Nephron progenitor cell (in vitro differentiated cells): ENCODE measurements around the gene HNMT.

Experiments
- DNase-seq: peaks from one replicate; pipeline ENCODE4 v3.0.0; 2021
- H3K27ac Mint-ChIP-seq: 2 replicates; pipeline ENCODE4 v1.8.0; 2021; ENCODE audit warnings: mild to moderate bottlenecking, moderate library complexity, mixed read lengths
- H3K27me3 Mint-ChIP-seq: 2 replicates; pipeline ENCODE4 v1.8.0; 2021; ENCODE audit warnings: mild to moderate bottlenecking, low read depth, mixed read lengths; ENCODE audit not compliant: poor library complexity
- H3K36me3 Mint-ChIP-seq: 2 replicates; pipeline ENCODE4 v1.8.0; 2021; ENCODE audit warnings: low read depth, mixed read lengths
- H3K4me1 Mint-ChIP-seq: 2 replicates; pipeline ENCODE4 v1.8.0; 2021; ENCODE audit warnings: mixed read lengths
- H3K4me3 Mint-ChIP-seq: 2 replicates; pipeline ENCODE4 v1.8.0; 2021; ENCODE audit warnings: mild to moderate bottlenecking, moderate library complexity, mixed read lengths
- H3K9me3 Mint-ChIP-seq: 2 replicates; pipeline ENCODE4 v1.8.0; 2021; ENCODE audit warnings: mild to moderate bottlenecking, moderate library complexity, mixed read lengths
- TF ChIP-seq, protein P1 (sequence below): fragments of 200-600 bp; sonication (generic); IDR thresholded peaks from 2 replicates; pipeline ENCODE4 v1.5.0; 2021; ENCODE audit warnings: antibody characterized with exemption

Gene HNMT

DNA sequence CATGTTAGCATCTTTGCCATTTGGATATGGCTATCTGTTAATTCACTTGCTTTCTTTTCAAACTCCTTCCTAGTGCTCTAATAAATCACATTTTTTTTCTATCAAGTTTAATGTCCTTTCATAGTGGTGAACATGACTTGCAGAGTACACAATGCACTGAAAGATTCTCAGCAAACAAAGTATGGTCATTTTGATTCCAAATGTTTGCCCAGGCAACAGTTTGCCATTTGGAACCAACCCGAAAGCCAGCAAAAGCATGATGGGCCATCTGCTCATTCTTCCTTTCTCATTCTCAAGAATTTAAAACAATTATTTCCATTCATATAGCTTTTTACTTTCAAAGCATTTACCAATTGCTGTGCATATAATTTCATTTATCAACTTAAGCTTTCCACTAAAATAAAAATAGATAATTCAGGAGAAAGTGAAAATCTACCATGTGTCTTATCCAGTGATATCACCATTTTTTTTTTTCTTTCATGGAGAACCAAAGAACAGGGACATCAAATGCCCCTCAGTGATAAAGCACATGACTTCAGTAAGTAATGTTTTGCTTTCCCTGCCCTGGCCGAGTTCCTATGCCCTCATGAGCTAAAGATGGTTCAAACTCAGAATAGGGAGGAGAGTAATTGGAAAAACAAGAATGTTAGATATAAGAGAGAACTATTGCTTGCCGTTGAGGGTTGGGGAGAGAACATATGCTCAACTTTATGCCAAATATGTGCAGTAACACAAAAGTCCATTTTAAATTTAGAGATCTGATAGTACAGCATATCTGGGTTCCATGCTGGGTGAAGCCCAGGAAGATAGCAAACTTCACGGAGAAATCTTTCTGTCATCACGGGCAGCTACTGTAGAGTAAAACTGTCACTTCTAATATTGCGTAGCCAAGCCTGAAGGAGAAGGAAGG, 62.1 kb downstream of the HNMT start:
- Mint-ChIP-seq H3K4me1 (peaks cover 12% of the 10 kb centered on the region), H3K27ac (no peak overlapping the region), H3K9me3 (no peaks in the 10 kb centered on the region), H3K4me3 (no peak overlapping the region), H3K36me3 (no peaks in the 10 kb centered on the region), H3K27me3 (no peaks in the 10 kb centered on the region)
- no peak for DNase-seq
- TF ChIP-seq, protein P1, sequence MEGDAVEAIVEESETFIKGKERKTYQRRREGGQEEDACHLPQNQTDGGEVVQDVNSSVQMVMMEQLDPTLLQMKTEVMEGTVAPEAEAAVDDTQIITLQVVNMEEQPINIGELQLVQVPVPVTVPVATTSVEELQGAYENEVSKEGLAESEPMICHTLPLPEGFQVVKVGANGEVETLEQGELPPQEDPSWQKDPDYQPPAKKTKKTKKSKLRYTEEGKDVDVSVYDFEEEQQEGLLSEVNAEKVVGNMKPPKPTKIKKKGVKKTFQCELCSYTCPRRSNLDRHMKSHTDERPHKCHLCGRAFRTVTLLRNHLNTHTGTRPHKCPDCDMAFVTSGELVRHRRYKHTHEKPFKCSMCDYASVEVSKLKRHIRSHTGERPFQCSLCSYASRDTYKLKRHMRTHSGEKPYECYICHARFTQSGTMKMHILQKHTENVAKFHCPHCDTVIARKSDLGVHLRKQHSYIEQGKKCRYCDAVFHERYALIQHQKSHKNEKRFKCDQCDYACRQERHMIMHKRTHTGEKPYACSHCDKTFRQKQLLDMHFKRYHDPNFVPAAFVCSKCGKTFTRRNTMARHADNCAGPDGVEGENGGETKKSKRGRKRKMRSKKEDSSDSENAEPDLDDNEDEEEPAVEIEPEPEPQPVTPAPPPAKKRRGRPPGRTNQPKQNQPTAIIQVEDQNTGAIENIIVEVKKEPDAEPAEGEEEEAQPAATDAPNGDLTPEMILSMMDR = no peak

DNA sequence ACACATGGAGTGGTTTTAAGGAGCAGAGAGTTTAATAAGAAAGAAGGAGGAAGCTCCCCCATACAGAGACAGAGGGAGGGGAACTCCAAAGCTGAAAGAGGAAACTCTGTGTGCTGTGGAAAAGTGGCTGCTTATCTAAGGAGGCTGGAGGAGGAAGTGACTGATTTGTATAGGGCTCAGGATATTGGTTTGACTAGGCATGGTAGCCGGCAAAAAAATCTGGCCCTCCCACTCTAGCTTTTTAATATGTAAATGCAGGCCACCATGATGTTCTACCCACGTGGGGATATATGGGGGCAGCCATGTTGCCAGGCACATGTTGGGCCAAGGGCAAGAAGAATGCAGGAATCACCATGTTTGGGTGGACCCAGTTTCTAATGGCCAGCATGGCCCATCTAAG, 64.3 kb downstream of the HNMT start:
- Mint-ChIP-seq H3K4me1 (peaks cover 9% of the 10 kb centered on the region), H3K27ac (no peak overlapping the region), H3K4me3 (no peak overlapping the region), H3K36me3 (no peaks in the 10 kb centered on the region), H3K9me3 (no peaks in the 10 kb centered on the region), H3K27me3 (no peaks in the 10 kb centered on the region)
- TF ChIP-seq, protein P1 = no peak
- DNase-seq = no peak

DNA sequence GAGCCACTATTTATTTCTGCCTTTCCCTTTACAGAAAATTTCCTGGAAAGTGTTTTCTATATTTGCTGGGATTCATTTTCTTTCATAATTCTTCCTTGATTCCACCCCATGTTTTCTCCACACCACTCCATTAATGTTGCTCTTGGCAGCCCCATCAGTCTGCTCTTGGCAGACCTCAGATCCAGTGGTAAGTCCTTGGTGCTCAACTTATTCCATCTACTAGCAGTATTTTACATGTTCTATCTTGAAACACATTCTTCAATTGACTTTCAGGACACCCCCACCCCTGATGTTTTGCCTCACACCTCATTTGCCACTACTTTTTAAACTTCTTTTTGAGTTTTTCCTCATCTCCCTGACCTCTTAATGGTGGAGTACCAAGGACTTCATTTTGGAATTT, 65.0 kb downstream of the HNMT start:
- Mint-ChIP-seq H3K27me3 (no peaks in the 10 kb centered on the region), H3K9me3 (no peaks in the 10 kb centered on the region), H3K27ac (no peak overlapping the region), H3K36me3 (no peaks in the 10 kb centered on the region), H3K4me3 (no peak overlapping the region), H3K4me1 (peaks cover 3% of the 10 kb centered on the region)
- TF ChIP-seq, protein P1 = no peak
- DNase-seq = no peak

DNA sequence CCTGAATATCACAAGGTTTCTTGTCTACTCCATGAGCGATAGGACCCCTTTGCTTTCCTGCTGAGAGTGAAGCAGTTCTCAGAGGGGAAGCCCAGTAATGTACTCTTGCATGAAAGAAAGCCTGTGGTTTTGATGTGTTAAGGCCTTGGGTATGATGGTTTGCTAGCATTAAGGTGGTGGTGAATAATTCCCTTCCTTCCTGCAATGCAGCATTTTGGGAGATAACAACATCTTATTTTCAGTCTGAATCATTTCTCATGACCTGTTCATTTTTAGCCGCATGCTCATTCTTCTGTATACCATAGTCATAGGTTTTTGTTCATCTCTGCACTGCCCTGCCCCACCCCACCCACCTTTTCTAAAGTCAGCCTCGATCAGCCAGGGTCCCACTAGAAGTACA, 66.2 kb downstream of the HNMT start:
- Mint-ChIP-seq H3K4me1 (peaks cover 4% of the 10 kb centered on the region), H3K27ac (no peak overlapping the region), H3K27me3 (no peaks in the 10 kb centered on the region), H3K9me3 (no peaks in the 10 kb centered on the region), H3K36me3 (no peaks in the 10 kb centered on the region), H3K4me3 (no peak overlapping the region)
- TF ChIP-seq, protein P1 = no peak
- no peak for DNase-seq

DNA sequence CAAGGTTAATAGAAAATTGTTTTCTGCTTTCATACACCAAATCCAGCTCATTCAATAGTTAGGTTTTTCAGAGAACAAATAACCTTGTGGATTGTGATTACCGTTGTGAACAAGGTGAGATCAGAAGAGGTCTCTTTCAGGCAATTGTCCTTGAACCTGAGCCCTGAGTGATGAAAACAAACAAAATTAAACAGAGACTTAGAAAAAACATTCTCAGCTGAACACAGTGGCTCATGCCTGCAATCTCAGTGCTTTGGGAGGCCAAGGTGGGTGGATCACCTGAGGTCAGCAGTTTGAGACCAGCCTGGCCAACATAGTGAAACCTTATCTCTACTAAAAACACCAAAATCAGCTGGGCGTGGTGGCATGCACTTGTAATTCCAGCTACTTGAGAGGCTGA, 68.1 kb downstream of the HNMT start:
- no peaks in the 10 kb centered on the region for H3K36me3 Mint-ChIP-seq
- no peak overlapping the region for H3K4me3 Mint-ChIP-seq
- H3K27me3 Mint-ChIP-seq = no peaks in the 10 kb centered on the region
- H3K4me1 Mint-ChIP-seq = peaks cover 4% of the 10 kb centered on the region
- DNase-seq = no peak
- no peak overlapping the region for H3K27ac Mint-ChIP-seq
- H3K9me3 Mint-ChIP-seq = no peaks in the 10 kb centered on the region
- TF ChIP-seq, protein P1 = no peak

DNA sequence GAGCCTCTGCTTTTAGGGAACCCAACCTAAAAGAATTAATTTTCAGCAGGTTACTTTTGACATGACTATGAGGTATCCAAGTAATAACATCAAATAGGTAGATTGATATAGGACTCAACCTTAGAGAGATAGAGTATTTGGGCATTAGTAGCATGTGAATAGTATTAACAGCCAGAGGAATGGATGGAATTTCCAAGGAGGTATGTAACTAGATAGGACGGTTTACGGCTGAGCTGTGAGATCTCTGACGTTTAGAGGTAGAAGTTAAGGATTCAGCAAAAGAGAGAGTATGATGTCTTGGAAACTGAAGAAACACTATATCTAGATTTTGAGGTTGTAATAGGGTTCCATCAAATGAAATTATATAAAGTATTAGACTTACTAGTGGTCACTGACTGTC, 70.3 kb downstream of the HNMT start:
- TF ChIP-seq, protein P1 = no peak

More for the DNA sequence above, 70.3 kb downstream of the HNMT start:
- DNase-seq = no peak
- Mint-ChIP-seq H3K27ac (no peak overlapping the region), H3K27me3 (no peaks in the 10 kb centered on the region), H3K9me3 (no peaks in the 10 kb centered on the region), H3K4me3 (no peak overlapping the region), H3K36me3 (no peaks in the 10 kb centered on the region), H3K4me1 (peaks cover 4% of the 10 kb centered on the region)
